ENCODE data around the gene NES.

GRCh38 chr1:156662005-156662799 lies 15.0 kb downstream of the NES start:
- TF ChIP-seq, protein P1, sequence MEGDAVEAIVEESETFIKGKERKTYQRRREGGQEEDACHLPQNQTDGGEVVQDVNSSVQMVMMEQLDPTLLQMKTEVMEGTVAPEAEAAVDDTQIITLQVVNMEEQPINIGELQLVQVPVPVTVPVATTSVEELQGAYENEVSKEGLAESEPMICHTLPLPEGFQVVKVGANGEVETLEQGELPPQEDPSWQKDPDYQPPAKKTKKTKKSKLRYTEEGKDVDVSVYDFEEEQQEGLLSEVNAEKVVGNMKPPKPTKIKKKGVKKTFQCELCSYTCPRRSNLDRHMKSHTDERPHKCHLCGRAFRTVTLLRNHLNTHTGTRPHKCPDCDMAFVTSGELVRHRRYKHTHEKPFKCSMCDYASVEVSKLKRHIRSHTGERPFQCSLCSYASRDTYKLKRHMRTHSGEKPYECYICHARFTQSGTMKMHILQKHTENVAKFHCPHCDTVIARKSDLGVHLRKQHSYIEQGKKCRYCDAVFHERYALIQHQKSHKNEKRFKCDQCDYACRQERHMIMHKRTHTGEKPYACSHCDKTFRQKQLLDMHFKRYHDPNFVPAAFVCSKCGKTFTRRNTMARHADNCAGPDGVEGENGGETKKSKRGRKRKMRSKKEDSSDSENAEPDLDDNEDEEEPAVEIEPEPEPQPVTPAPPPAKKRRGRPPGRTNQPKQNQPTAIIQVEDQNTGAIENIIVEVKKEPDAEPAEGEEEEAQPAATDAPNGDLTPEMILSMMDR (IDR thresholded peaks at IDR 0.05), result no peak
- no peak for TF ChIP-seq POLR2AphosphoS5 (IDR thresholded peaks at IDR 0.05)
- no peak for TF ChIP-seq POLR2A (IDR thresholded peaks at IDR 0.05)
